Stimulated activated naive CD8-positive, alpha-beta T cell treated with anti-CD3 and anti-CD28 coated beads, Interleukin-15, amount 100 ng/mL, for 72 hours (primary cell): ENCODE data around the gene ZNF554.

Experiments
- ATAC-seq: fragments of 150-1000 bp; cut with Tn5 transposase; 2 replicates; pipeline ENCODE4 v1.10.0; 2021; ENCODE audit warnings: mild to moderate bottlenecking, moderate library complexity
- DNase-seq, 2 donors: peaks; one replicate each; pipeline ENCODE4 v3.0.0; 2021 to 2022
- H3K27ac Mint-ChIP-seq, 2 donors: one replicate each; pipeline ENCODE4 v1.8.0; 2022; ENCODE audit warnings: mild to moderate bottlenecking in 2 of 2, mixed read lengths in 2 of 2, moderate library complexity in 2 of 2
- H3K27me3 Mint-ChIP-seq: one replicate; pipeline ENCODE4 v1.8.0; 2022; ENCODE audit warnings: mixed read lengths
- H3K4me1 Mint-ChIP-seq: one replicate; pipeline ENCODE4 v1.8.0; 2022; ENCODE audit warnings: mild to moderate bottlenecking, mixed read lengths
- H3K4me3 Mint-ChIP-seq, 2 donors: one replicate each; pipeline ENCODE4 v1.8.0; 2022; ENCODE audit warnings: mild to moderate bottlenecking in 2 of 2, mixed read lengths in 2 of 2, moderate library complexity in 1 of 2
- H3K9me3 Mint-ChIP-seq, 2 donors: one replicate each; pipeline ENCODE4 v1.8.0; 2022; ENCODE audit warnings: mixed read lengths in 2 of 2

ZNF554 gene

DNA sequence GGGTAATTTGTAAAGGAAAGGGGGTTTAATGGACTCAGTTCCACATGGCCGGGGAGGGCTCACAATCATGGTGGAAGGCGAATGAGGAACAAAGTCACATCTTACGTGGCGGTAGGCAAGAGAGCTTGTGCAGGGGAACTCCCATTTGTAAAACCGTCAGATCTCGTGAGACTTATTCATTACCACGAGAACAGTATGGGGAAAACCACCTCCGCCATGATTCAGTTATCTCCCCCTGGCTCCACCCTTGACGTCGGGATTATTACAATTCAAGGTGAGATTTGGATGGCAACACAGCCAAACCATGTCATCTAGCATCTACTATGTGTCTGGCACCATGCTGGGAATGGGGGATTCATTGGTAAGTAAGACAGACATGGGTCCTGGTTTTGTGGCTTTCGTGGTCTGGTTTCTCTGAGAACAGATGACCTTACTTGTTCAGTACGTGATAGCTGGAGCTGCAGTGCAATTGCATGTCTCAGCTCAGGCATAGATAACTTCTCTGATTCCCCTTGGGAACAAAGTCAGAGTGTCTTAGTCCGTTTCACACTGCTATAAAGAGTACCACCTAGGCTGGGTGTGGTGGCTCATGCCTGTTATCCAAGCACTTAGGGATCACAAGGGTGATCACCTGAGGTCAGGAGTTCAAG lies 8.3 kb downstream of the ZNF554 start:
- DNase-seq (no peak), ATAC-seq (no peak)
- no peaks in the 10 kb centered on the region for H3K27me3 Mint-ChIP-seq
- H3K4me1 Mint-ChIP-seq = no peaks in the 10 kb centered on the region
- peaks cover 19 to 43% of the 10 kb centered on the region in 2 donors for H3K9me3 Mint-ChIP-seq
- H3K4me3 Mint-ChIP-seq = no peak overlapping the region
- no peak overlapping the region for H3K27ac Mint-ChIP-seq

DNA sequence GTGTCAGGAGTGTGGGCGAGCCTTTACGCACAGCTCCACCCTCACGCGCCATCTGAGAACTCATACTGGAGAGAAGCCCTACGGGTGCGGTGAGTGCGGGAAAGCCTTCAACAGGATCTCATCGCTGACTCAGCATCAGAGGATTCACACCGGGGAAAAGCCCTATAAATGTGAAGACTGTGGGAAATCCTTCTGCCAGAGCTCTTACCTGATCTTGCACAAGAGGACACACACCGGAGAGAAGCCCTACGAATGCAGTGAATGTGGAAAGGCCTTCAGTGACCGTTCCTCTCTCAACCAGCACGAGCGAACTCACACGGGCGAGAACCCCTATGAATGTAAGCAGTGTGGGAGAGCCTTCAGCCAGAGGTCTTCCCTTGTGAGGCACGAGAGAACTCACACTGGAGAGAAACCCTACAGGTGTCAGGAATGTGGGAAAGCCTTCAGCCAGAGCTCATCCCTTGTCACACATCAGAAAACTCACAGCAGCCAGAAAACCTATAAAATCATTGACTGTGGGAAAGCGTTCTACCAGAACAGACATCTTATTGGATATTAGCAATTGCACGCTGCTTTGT lies 14.7 kb downstream of the ZNF554 start:
- DNase-seq (no peak), ATAC-seq (no peak)
- Mint-ChIP-seq H3K27ac (no peak overlapping the region), H3K9me3 (peaks cover 31 to 60% of the 10 kb centered on the region in 2 donors), H3K4me3 (no peak overlapping the region), H3K4me1 (no peaks in the 10 kb centered on the region), H3K27me3 (no peaks in the 10 kb centered on the region)

- no peak for ATAC-seq
- no peak for DNase-seq
- Mint-ChIP-seq H3K27ac (no peak overlapping the region), H3K9me3 (peaks cover 28 to 39% of the 10 kb centered on the region in 2 donors), H3K4me1 (peaks cover 12% of the 10 kb centered on the region), H3K27me3 (no peaks in the 10 kb centered on the region), H3K4me3 (no peak overlapping the region)
These were observed 17.8 kb downstream of the ZNF554 start for GRCh38 chr19:2837430-2837829.

- peaks cover 9% of the 10 kb centered on the region in 2 donors for H3K9me3 Mint-ChIP-seq
- H3K4me3 Mint-ChIP-seq = peak within 1 kb of the TSS; percentile 94 to 97
- no peaks in the 10 kb centered on the region for H3K27me3 Mint-ChIP-seq
- H3K27ac Mint-ChIP-seq = peak within 1 kb of the TSS; percentile 93 to 99
- ATAC-seq (peak; percentile 99), DNase-seq (peak; percentile 96 to 99)
- H3K4me1 Mint-ChIP-seq = peaks cover 16% of the 10 kb centered on the region
These were observed 21.4 kb downstream of the ZNF554 start, which contains the start of gene ZNF555 for GRCh38 chr19:2840794-2841791. Gene ZNF555 (plus strand): TSS chr19:2841475. CDS start chr19:2841573, 98 bp downstream.

- H3K9me3 Mint-ChIP-seq = no peaks in the 10 kb centered on the region
- H3K4me3 Mint-ChIP-seq = peak overlapping the region; percentile 74 to 81
- ATAC-seq (peak; percentile 27), DNase-seq (peak in 1 of 2 donors; percentile 15)
- no peaks in the 10 kb centered on the region for H3K27me3 Mint-ChIP-seq
- H3K4me1 Mint-ChIP-seq = peaks cover 16% of the 10 kb centered on the region
- peak overlapping the region in 1 of 2 donors; percentile 78 for H3K27ac Mint-ChIP-seq
These were observed 22.3 kb downstream of the ZNF554 start for GRCh38 chr19:2841855-2842574.

GRCh38 chr19:2845107-2845506 lies 25.4 kb downstream of the ZNF554 start:
- H3K9me3 Mint-ChIP-seq = peaks cover 3 to 4% of the 10 kb centered on the region in 2 donors
- DNase-seq (no peak), ATAC-seq (no peak)
- H3K27ac Mint-ChIP-seq = no peak overlapping the region
- no peaks in the 10 kb centered on the region for H3K27me3 Mint-ChIP-seq
- H3K4me3 Mint-ChIP-seq = no peak overlapping the region
- peaks cover 23% of the 10 kb centered on the region for H3K4me1 Mint-ChIP-seq

GRCh38 chr19:2846180-2846894 lies 26.7 kb downstream of the ZNF554 start:
- Mint-ChIP-seq H3K27ac (no peak overlapping the region), H3K9me3 (peaks cover 13 to 17% of the 10 kb centered on the region in 2 donors), H3K4me3 (no peak overlapping the region), H3K27me3 (no peaks in the 10 kb centered on the region), H3K4me1 (peaks cover 23% of the 10 kb centered on the region)
- DNase-seq (no peak), ATAC-seq (no peak)

DNA sequence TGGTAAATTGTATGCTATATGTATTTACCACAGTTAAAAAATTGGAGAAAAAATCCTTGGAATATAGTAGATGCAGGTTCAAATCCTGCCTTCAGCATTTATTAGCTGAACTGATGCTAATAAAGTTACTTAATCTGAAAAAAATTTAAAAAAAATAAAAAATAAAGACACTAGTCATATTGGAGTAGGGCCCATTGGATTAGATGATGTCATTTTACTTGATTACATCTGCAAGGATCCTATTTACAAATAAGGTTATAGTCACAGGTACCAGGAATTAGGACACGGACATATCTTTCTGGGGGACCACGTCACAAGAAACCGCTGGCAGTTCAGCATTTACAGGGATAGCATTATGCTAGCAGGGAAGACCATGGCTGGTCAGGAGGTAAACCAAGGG lies 27.8 kb downstream of the ZNF554 start:
- ATAC-seq = no peak
- Mint-ChIP-seq H3K4me1 (peaks cover 17% of the 10 kb centered on the region), H3K4me3 (no peak overlapping the region), H3K27me3 (no peaks in the 10 kb centered on the region), H3K27ac (no peak overlapping the region), H3K9me3 (peaks cover 19 to 28% of the 10 kb centered on the region in 2 donors)
- no peak for DNase-seq

GRCh38 chr19:2848616-2849015 lies 28.9 kb downstream of the ZNF554 start:
- peaks cover 29 to 38% of the 10 kb centered on the region in 2 donors for H3K9me3 Mint-ChIP-seq
- ATAC-seq (no peak), DNase-seq (no peak)
- H3K4me3 Mint-ChIP-seq = no peak overlapping the region
- H3K27ac Mint-ChIP-seq = no peak overlapping the region
- H3K27me3 Mint-ChIP-seq = no peaks in the 10 kb centered on the region
- H3K4me1 Mint-ChIP-seq = peaks cover 13% of the 10 kb centered on the region

DNA sequence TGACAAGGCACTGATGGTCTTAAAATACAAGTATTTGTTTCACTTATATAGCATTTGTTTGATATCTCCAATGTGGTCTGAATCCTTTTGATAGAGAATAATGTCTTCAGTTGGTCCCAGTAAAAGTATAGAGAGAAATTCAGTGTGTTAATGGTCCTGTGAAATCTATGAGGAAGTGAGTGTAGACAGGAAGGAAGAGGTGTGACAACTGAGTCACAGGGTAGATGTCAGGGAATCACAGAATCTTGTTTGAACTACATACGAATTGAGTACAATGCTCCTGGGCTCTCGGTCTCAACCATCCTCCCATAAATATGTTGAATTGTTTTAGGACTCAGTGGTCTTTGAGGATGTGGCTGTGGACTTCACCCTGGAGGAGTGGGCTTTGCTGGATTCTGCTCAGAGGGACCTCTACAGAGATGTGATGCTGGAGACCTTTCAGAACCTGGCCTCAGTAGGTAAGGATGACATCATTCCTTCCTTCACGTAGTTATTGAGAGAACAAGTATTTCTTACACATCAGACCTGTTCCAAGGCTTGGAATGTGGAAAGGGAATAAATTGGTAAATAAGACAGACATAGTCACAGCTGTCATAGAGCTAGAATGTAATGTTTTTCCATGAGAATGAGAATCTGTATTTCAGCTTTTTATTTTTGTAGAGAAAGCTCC lies 30.7 kb downstream of the ZNF554 start:
- H3K27ac Mint-ChIP-seq = no peak overlapping the region
- ATAC-seq = no peak
- DNase-seq = no peak
- H3K4me1 Mint-ChIP-seq = peaks cover 13% of the 10 kb centered on the region
- peak overlapping the region; percentile 9 to 21 for H3K4me3 Mint-ChIP-seq
- H3K9me3 Mint-ChIP-seq = peaks cover 43 to 54% of the 10 kb centered on the region in 2 donors
- no peaks in the 10 kb centered on the region for H3K27me3 Mint-ChIP-seq

DNA sequence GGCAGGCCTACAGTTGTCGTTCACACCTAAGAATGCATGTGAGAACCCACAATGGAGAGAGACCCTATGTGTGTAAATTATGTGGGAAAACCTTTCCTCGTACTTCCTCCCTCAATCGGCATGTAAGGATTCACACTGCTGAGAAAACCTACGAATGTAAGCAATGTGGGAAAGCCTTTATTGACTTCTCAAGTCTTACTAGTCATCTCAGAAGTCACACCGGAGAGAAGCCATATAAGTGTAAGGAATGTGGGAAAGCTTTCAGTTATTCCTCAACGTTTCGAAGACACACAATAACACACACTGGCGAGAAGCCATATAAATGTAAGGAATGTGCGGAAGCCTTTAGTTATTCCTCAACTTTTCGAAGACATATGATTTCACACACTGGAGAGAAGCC lies 32.9 kb downstream of the ZNF554 start:
- H3K4me1 Mint-ChIP-seq = peaks cover 27% of the 10 kb centered on the region
- H3K4me3 Mint-ChIP-seq = no peak overlapping the region
- no peaks in the 10 kb centered on the region for H3K27me3 Mint-ChIP-seq
- H3K9me3 Mint-ChIP-seq = peaks cover 43 to 54% of the 10 kb centered on the region in 2 donors
- DNase-seq = no peak
- ATAC-seq = no peak
- peak overlapping the region in 1 of 2 donors; percentile 20 for H3K27ac Mint-ChIP-seq

DNA sequence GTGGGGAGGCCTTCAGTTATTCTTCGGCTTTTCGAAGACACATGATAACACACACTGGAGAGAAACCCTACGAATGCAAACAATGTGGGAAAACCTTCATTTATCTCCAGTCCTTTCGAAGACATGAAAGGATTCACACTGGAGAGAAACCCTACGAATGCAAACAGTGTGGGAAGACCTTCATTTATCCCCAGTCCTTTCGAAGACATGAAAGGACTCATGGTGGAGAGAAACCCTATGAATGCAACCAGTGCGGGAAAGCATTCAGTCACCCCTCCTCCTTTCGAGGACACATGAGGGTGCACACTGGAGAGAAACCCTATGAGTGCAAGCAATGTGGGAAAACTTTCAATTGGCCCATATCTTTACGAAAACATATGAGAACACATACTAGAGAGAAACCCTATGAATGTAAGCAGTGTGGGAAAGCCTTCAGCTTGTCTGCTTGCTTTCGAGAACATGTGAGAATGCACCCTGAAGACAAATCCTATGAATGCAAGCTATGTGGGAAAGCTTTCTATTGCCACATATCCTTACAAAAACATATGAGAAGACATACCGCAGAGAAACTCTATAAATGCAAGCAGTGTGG lies 33.4 kb downstream of the ZNF554 start:
- DNase-seq = no peak
- H3K27me3 Mint-ChIP-seq = no peaks in the 10 kb centered on the region
- H3K4me1 Mint-ChIP-seq = peaks cover 27% of the 10 kb centered on the region
- no peak overlapping the region for H3K4me3 Mint-ChIP-seq
- ATAC-seq = no peak
- H3K27ac Mint-ChIP-seq = no peak overlapping the region
- H3K9me3 Mint-ChIP-seq = peaks cover 43 to 55% of the 10 kb centered on the region in 2 donors

DNA sequence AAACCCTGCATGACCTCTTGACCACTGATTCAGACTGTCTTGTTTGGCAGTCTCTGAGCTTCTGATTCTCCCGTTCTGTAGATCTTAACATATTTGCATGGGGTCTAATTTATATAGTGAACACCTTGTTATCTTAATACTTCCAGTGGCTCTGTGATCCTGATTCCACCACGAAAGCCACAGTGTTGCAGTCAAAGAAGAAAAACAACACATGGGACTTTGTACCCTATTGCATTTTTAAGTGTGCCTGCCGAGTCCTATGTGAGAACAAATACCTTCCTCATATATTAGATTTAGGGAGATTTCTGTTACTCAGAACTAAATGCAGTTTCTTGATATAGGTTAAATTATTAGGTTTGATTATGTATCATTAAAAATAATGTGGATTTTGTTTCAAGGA lies 35.2 kb downstream of the ZNF554 start:
- Mint-ChIP-seq H3K27me3 (no peaks in the 10 kb centered on the region), H3K27ac (no peak overlapping the region), H3K4me3 (no peak overlapping the region), H3K4me1 (peaks cover 34% of the 10 kb centered on the region), H3K9me3 (peaks cover 43 to 67% of the 10 kb centered on the region in 2 donors)
- DNase-seq = no peak
- ATAC-seq = no peak
